Bronchus fibroblast of lung (primary cell): ENCODE measurements around the gene IGSF10. TPM values are rescaled to one million over a fixed set of nuclear protein-coding genes. Genes with fewer than 3 reads are reported as not detected.

ENCODE experiments used
- total RNA-seq: library from RNA; depleted of rRNA; stranded (reverse); fragments of >200 nt; gene quantifications from 2 replicates; pipeline ENCODE4 v1.2.3, GENCODE V29; 2015

The IGSF10 gene
- 0.15 and 0.17 TPM in 2 replicates for total RNA-seq

GRCh38 chr3:151460774-151461450 is at the start of gene IGSF10:
Gene IGSF10 (minus strand): TSS chr3:151461061. CDS start chr3:151458709, 2,352 bp downstream.

Other genes with a start within 250 kb of the IGSF10 start
- gene P2RY14, start 182.5 kb downstream of the IGSF10 start, total RNA-seq, result not detected in 2 replicates
- gene GPR87, start 144.2 kb downstream of the IGSF10 start, total RNA-seq, result 0.17 and 1.2 TPM in 2 replicates
- gene P2RY13, start 131.5 kb downstream of the IGSF10 start, total RNA-seq, result not detected in 2 replicates
- not detected in 2 replicates for gene P2RY12, start 76.3 kb downstream of the IGSF10 start, total RNA-seq